Stimulated activated CD4-positive, alpha-beta T cell treated with anti-CD3 and anti-CD28 coated beads, Interleukin-1b, Interleukin-23, amount 100 ng/mL, for 48 hours (primary cell): ENCODE data around the gene PTBP1.

ENCODE experiments used
- DNase-seq: peaks from one replicate; pipeline ENCODE4 v3.0.0-alpha.2; 2020

Gene PTBP1

GRCh38 chr19:798415-799075 lies 1.3 kb downstream of the PTBP1 start:
- no peak for DNase-seq

GRCh38 chr19:799076-799881 lies 2.0 kb downstream of the PTBP1 start:
- DNase-seq, result no peak

GRCh38 chr19:800360-801029 lies 3.2 kb downstream of the PTBP1 start:
- no peak for DNase-seq

GRCh38 chr19:801030-801860 lies 4.0 kb downstream of the PTBP1 start:
- no peak for DNase-seq

GRCh38 chr19:801861-802497 lies 4.7 kb downstream of the PTBP1 start:
- no peak for DNase-seq

GRCh38 chr19:802498-803098 lies 5.3 kb downstream of the PTBP1 start:
- no peak for DNase-seq

GRCh38 chr19:803099-803561 lies 5.9 kb downstream of the PTBP1 start:
- no peak for DNase-seq

GRCh38 chr19:803686-804418 lies 6.6 kb downstream of the PTBP1 start:
- no peak for DNase-seq

GRCh38 chr19:804419-805165 lies 7.3 kb downstream of the PTBP1 start:
- no peak for DNase-seq

GRCh38 chr19:805166-805551 lies 7.9 kb downstream of the PTBP1 start:
- DNase-seq, result no peak

- DNase-seq, result no peak
Measured at GRCh38 chr19:805600-806550, 8.6 kb downstream of the PTBP1 start.

- no peak for DNase-seq
Measured at GRCh38 chr19:806815-807421, 9.7 kb downstream of the PTBP1 start.

- no peak for DNase-seq
Measured at GRCh38 chr19:807627-808422, 10.6 kb downstream of the PTBP1 start.

- DNase-seq, result no peak
Measured at GRCh38 chr19:808423-808775, 11.1 kb downstream of the PTBP1 start.

GRCh38 chr19:810077-810855 lies 13.0 kb downstream of the PTBP1 start:
- no peak for DNase-seq

GRCh38 chr19:810883-811489 lies 13.7 kb downstream of the PTBP1 start:
- no peak for DNase-seq
